Measurements from ENCODE around the gene PDCD10.

PDCD10 gene

GRCh38 chr3:167723872-167724271 lies 10.8 kb downstream of the PDCD10 start:
- H3K36me3 ChIP-seq (replicated peaks in 1 of 2; ENCODE audit: control insufficient read depth in 2 of 2, insufficient read depth in 2 of 2, low read length in 2 of 2), result peaks cover 1 to 20% of the 10 kb centered on the region in 2 donors
- no peak for DNase-seq (ENCODE audit: low spot score)
- H3K4me3 ChIP-seq (ENCODE audit: low read length in 2 of 2), result no peak overlapping the region
- no peak overlapping the region for H3K4me2 ChIP-seq (ENCODE audit: insufficient read depth, low read length, poor library complexity, severe bottlenecking)
- H3K18ac ChIP-seq (ENCODE audit: low read length), result no peak overlapping the region
- H2BK5ac ChIP-seq (ENCODE audit: low read length), result no peak overlapping the region
- H2BK12ac ChIP-seq (ENCODE audit: low read length), result no peak overlapping the region
- peaks cover 0 to 5% of the 10 kb centered on the region in 2 donors for H3K9me3 ChIP-seq (replicated peaks in 1 of 2; ENCODE audit: control insufficient read depth in 2 of 2, insufficient read depth in 1 of 2, low read depth in 1 of 2, low read length in 2 of 2)
- H2BK120ac ChIP-seq (ENCODE audit: low read depth, low read length), result no peak overlapping the region
- H4K8ac ChIP-seq (ENCODE audit: low read depth, low read length), result no peak overlapping the region
- no peak overlapping the region for H4K91ac ChIP-seq (ENCODE audit: low read depth, low read length, poor library complexity)
- H2AK5ac ChIP-seq (ENCODE audit: low read depth, low read length), result no peak overlapping the region
- no peak overlapping the region for H3K4ac ChIP-seq (ENCODE audit: low read length)
- WGBS, 2 donors (ENCODE audit: extremely low coverage in 2 of 2, insufficient read length in 2 of 2, insufficient replicate concordance in 1 of 2), result no CpG with 5 or more reads among the region's 3 CpGs
- no peak overlapping the region for H2BK15ac ChIP-seq (ENCODE audit: low read length)
- no peak overlapping the region for H2AFZ ChIP-seq (ENCODE audit: low read length)
- H3K27me3 ChIP-seq (ENCODE audit: control insufficient read depth in 3 of 3, insufficient read depth in 3 of 3, low read depth in 1 of 3, low read length in 3 of 3), result no peaks in the 10 kb centered on the region
- no peak overlapping the region for H3K9ac ChIP-seq (ENCODE audit: low read depth, low read length, poor library complexity)
- peaks cover 2% of the 10 kb centered on the region for H3K79me1 ChIP-seq (ENCODE audit: low read depth, low read length)
- no peak overlapping the region for H3K14ac ChIP-seq (ENCODE audit: low read length)
- no peak overlapping the region for H3K27ac ChIP-seq (replicated peaks; ENCODE audit: low read length)
- no peaks in the 10 kb centered on the region for H3K4me1 ChIP-seq (ENCODE audit: control insufficient read depth in 2 of 2, insufficient read depth in 1 of 2, low read depth in 1 of 2, low read length in 2 of 2)
- no peak overlapping the region for H3K23ac ChIP-seq (ENCODE audit: low read depth, low read length, poor library complexity)

GRCh38 chr3:167723025-167723512 lies 11.6 kb downstream of the PDCD10 start:
- H3K9ac ChIP-seq (ENCODE audit: low read depth, low read length, poor library complexity), result no peak overlapping the region
- H3K36me3 ChIP-seq (replicated peaks in 1 of 2; ENCODE audit: control insufficient read depth in 2 of 2, insufficient read depth in 2 of 2, low read length in 2 of 2), result peaks cover 4 to 28% of the 10 kb centered on the region in 2 donors
- H3K27me3 ChIP-seq (ENCODE audit: control insufficient read depth in 3 of 3, insufficient read depth in 3 of 3, low read depth in 1 of 3, low read length in 3 of 3), result no peaks in the 10 kb centered on the region
- H2BK15ac ChIP-seq (ENCODE audit: low read length), result no peak overlapping the region
- H3K14ac ChIP-seq (ENCODE audit: low read length), result no peak overlapping the region
- H4K91ac ChIP-seq (ENCODE audit: low read depth, low read length, poor library complexity), result no peak overlapping the region
- no peak overlapping the region for H3K4ac ChIP-seq (ENCODE audit: low read length)
- no peak overlapping the region for H3K27ac ChIP-seq (replicated peaks; ENCODE audit: low read length)
- peaks cover 0 to 5% of the 10 kb centered on the region in 2 donors for H3K9me3 ChIP-seq (replicated peaks in 1 of 2; ENCODE audit: control insufficient read depth in 2 of 2, insufficient read depth in 1 of 2, low read depth in 1 of 2, low read length in 2 of 2)
- H3K18ac ChIP-seq (ENCODE audit: low read length), result no peak overlapping the region
- peaks cover 2% of the 10 kb centered on the region for H3K79me1 ChIP-seq (ENCODE audit: low read depth, low read length)
- H2AK5ac ChIP-seq (ENCODE audit: low read depth, low read length), result no peak overlapping the region
- no peaks in the 10 kb centered on the region for H3K4me1 ChIP-seq (ENCODE audit: control insufficient read depth in 2 of 2, insufficient read depth in 1 of 2, low read depth in 1 of 2, low read length in 2 of 2)
- DNase-seq (ENCODE audit: low spot score), result no peak
- H2BK12ac ChIP-seq (ENCODE audit: low read length), result no peak overlapping the region
- no peak overlapping the region for H2BK120ac ChIP-seq (ENCODE audit: low read depth, low read length)
- H3K4me2 ChIP-seq (ENCODE audit: insufficient read depth, low read length, poor library complexity, severe bottlenecking), result no peak overlapping the region
- H3K4me3 ChIP-seq (ENCODE audit: low read length in 2 of 2), result no peak overlapping the region
- WGBS, 2 donors (ENCODE audit: extremely low coverage in 2 of 2, insufficient read length in 2 of 2, insufficient replicate concordance in 1 of 2), result no CpG with 5 or more reads among the region's 4 CpGs
- H3K23ac ChIP-seq (ENCODE audit: low read depth, low read length, poor library complexity), result no peak overlapping the region
- no peak overlapping the region for H4K8ac ChIP-seq (ENCODE audit: low read depth, low read length)
- H2AFZ ChIP-seq (ENCODE audit: low read length), result no peak overlapping the region
- no peak overlapping the region for H2BK5ac ChIP-seq (ENCODE audit: low read length)

- peaks cover 5 to 66% of the 10 kb centered on the region in 2 donors for H3K36me3 ChIP-seq (replicated peaks in 1 of 2; ENCODE audit: control insufficient read depth in 2 of 2, insufficient read depth in 2 of 2, low read length in 2 of 2)
- H2BK12ac ChIP-seq (ENCODE audit: low read length), result no peak overlapping the region
- H4K91ac ChIP-seq (ENCODE audit: low read depth, low read length, poor library complexity), result no peak overlapping the region
- H3K9me3 ChIP-seq (replicated peaks in 1 of 2; ENCODE audit: control insufficient read depth in 2 of 2, insufficient read depth in 1 of 2, low read depth in 1 of 2, low read length in 2 of 2), result peaks cover 0 to 22% of the 10 kb centered on the region in 2 donors
- no peaks in the 10 kb centered on the region for H3K79me1 ChIP-seq (ENCODE audit: low read depth, low read length)
- no peak overlapping the region for H3K18ac ChIP-seq (ENCODE audit: low read length)
- no peak overlapping the region for H4K8ac ChIP-seq (ENCODE audit: low read depth, low read length)
- H2AFZ ChIP-seq (ENCODE audit: low read length), result no peak overlapping the region
- H3K23ac ChIP-seq (ENCODE audit: low read depth, low read length, poor library complexity), result no peak overlapping the region
- no peak overlapping the region for H3K4me3 ChIP-seq (ENCODE audit: low read length in 2 of 2)
- H2AK5ac ChIP-seq (ENCODE audit: low read depth, low read length), result no peak overlapping the region
- H3K4me2 ChIP-seq (ENCODE audit: insufficient read depth, low read length, poor library complexity, severe bottlenecking), result no peak overlapping the region
- no peaks in the 10 kb centered on the region for H3K4me1 ChIP-seq (ENCODE audit: control insufficient read depth in 2 of 2, insufficient read depth in 1 of 2, low read depth in 1 of 2, low read length in 2 of 2)
- H3K27ac ChIP-seq (replicated peaks; ENCODE audit: low read length), result no peak overlapping the region
- H3K14ac ChIP-seq (ENCODE audit: low read length), result no peak overlapping the region
- no peak overlapping the region for H3K4ac ChIP-seq (ENCODE audit: low read length)
- no peak overlapping the region for H2BK120ac ChIP-seq (ENCODE audit: low read depth, low read length)
- no peaks in the 10 kb centered on the region for H3K27me3 ChIP-seq (ENCODE audit: control insufficient read depth in 3 of 3, insufficient read depth in 3 of 3, low read depth in 1 of 3, low read length in 3 of 3)
- no peak overlapping the region for H2BK15ac ChIP-seq (ENCODE audit: low read length)
- no peak overlapping the region for H2BK5ac ChIP-seq (ENCODE audit: low read length)
- no peak for DNase-seq (ENCODE audit: low spot score)
- no peak overlapping the region for H3K9ac ChIP-seq (ENCODE audit: low read depth, low read length, poor library complexity)
- no CpG with 5 or more reads among the region's 1 CpG for WGBS, 2 donors (ENCODE audit: extremely low coverage in 2 of 2, insufficient read length in 2 of 2, insufficient replicate concordance in 1 of 2)
Measured at GRCh38 chr3:167718582-167718981, 16.1 kb downstream of the PDCD10 start.

GRCh38 chr3:167716920-167717319 lies 17.8 kb downstream of the PDCD10 start:
- no CpG with 5 or more reads among the region's 2 CpGs for whole genome bisulfite sequencing, 2 donors (ENCODE audit: extremely low coverage in 2 of 2, insufficient read length in 2 of 2, insufficient replicate concordance in 1 of 2)
- no peak overlapping the region for H3K4me2 ChIP-seq (ENCODE audit: insufficient read depth, low read length, poor library complexity, severe bottlenecking)
- H2AFZ ChIP-seq (ENCODE audit: low read length), result no peak overlapping the region
- no peak overlapping the region for H2AK5ac ChIP-seq (ENCODE audit: low read depth, low read length)
- H4K91ac ChIP-seq (ENCODE audit: low read depth, low read length, poor library complexity), result no peak overlapping the region
- H3K27ac ChIP-seq (replicated peaks; ENCODE audit: low read length), result no peak overlapping the region
- no peak overlapping the region for H3K18ac ChIP-seq (ENCODE audit: low read length)
- H3K27me3 ChIP-seq (ENCODE audit: control insufficient read depth in 3 of 3, insufficient read depth in 3 of 3, low read depth in 1 of 3, low read length in 3 of 3), result no peaks in the 10 kb centered on the region
- peaks cover 5 to 67% of the 10 kb centered on the region in 2 donors for H3K36me3 ChIP-seq (replicated peaks in 1 of 2; ENCODE audit: control insufficient read depth in 2 of 2, insufficient read depth in 2 of 2, low read length in 2 of 2)
- H3K9me3 ChIP-seq (replicated peaks in 1 of 2; ENCODE audit: control insufficient read depth in 2 of 2, insufficient read depth in 1 of 2, low read depth in 1 of 2, low read length in 2 of 2), result peaks cover 0 to 35% of the 10 kb centered on the region in 2 donors
- H3K79me1 ChIP-seq (ENCODE audit: low read depth, low read length), result no peaks in the 10 kb centered on the region
- no peak overlapping the region for H2BK120ac ChIP-seq (ENCODE audit: low read depth, low read length)
- no peak overlapping the region for H3K4ac ChIP-seq (ENCODE audit: low read length)
- H2BK15ac ChIP-seq (ENCODE audit: low read length), result no peak overlapping the region
- H3K4me3 ChIP-seq (ENCODE audit: low read length in 2 of 2), result no peak overlapping the region
- H4K8ac ChIP-seq (ENCODE audit: low read depth, low read length), result no peak overlapping the region
- no peak overlapping the region for H2BK12ac ChIP-seq (ENCODE audit: low read length)
- no peak overlapping the region for H3K14ac ChIP-seq (ENCODE audit: low read length)
- H3K23ac ChIP-seq (ENCODE audit: low read depth, low read length, poor library complexity), result no peak overlapping the region
- no peaks in the 10 kb centered on the region for H3K4me1 ChIP-seq (ENCODE audit: control insufficient read depth in 2 of 2, insufficient read depth in 1 of 2, low read depth in 1 of 2, low read length in 2 of 2)
- H3K9ac ChIP-seq (ENCODE audit: low read depth, low read length, poor library complexity), result no peak overlapping the region
- H2BK5ac ChIP-seq (ENCODE audit: low read length), result no peak overlapping the region
- no peak for DNase-seq (ENCODE audit: low spot score)
